ENCODE data around the gene SUGP2.
"Not testable (repeated sequence)": the region's sequence is repeated elsewhere in the genome, so short reads cannot be mapped to it uniquely, and the experiment has no call there.

The SUGP2 gene

GRCh38 chr19:18964121-18964520, 69.2 kb downstream of the SUGP2 start:
- H3K27ac ChIP-seq (ENCODE audit: low read depth, low read length), result no peak overlapping the region
- H3K36me3 ChIP-seq (ENCODE audit: insufficient read depth, low read length), result no peaks in the 10 kb centered on the region
- H3K4me3 ChIP-seq (ENCODE audit: low read depth in 1 of 2, low read length in 2 of 2), result no peak overlapping the region
- peaks cover 0 to 5% of the 10 kb centered on the region in 2 donors for H3K27me3 ChIP-seq (ENCODE audit: control insufficient read depth in 1 of 2, insufficient read depth in 2 of 2, low read length in 2 of 2)
- no peaks in the 10 kb centered on the region for H3K9me3 ChIP-seq (ENCODE audit: low read length)
- H3K9ac ChIP-seq (ENCODE audit: low read length), result no peak overlapping the region
- H3K4me1 ChIP-seq (ENCODE audit: insufficient read depth, low read length), result no peaks in the 10 kb centered on the region

- Histone ChIP-seq H3K9ac (ENCODE audit: low read length) (no peak overlapping the region), H3K27ac (ENCODE audit: low read depth, low read length) (no peak overlapping the region), H3K36me3 (ENCODE audit: insufficient read depth, low read length) (no peaks in the 10 kb centered on the region), H3K4me3 (ENCODE audit: low read depth in 1 of 2, low read length in 2 of 2) (no peak overlapping the region), H3K4me1 (ENCODE audit: insufficient read depth, low read length) (no peaks in the 10 kb centered on the region), H3K27me3 (ENCODE audit: control insufficient read depth in 1 of 2, insufficient read depth in 2 of 2, low read length in 2 of 2) (peaks cover 0 to 5% of the 10 kb centered on the region in 2 donors), H3K9me3 (ENCODE audit: low read length) (no peaks in the 10 kb centered on the region)
Observed at GRCh38 chr19:18961767-18962620, 71.3 kb downstream of the SUGP2 start.

- no peak overlapping the region for H3K4me3 ChIP-seq (ENCODE audit: low read depth in 1 of 2, low read length in 2 of 2)
- no peaks in the 10 kb centered on the region for H3K4me1 ChIP-seq (ENCODE audit: insufficient read depth, low read length)
- H3K27me3 ChIP-seq (ENCODE audit: control insufficient read depth in 1 of 2, insufficient read depth in 2 of 2, low read length in 2 of 2), result peaks cover 0 to 5% of the 10 kb centered on the region in 2 donors
- H3K9me3 ChIP-seq (ENCODE audit: low read length), result no peaks in the 10 kb centered on the region
- no peak overlapping the region for H3K27ac ChIP-seq (ENCODE audit: low read depth, low read length)
- no peaks in the 10 kb centered on the region for H3K36me3 ChIP-seq (ENCODE audit: insufficient read depth, low read length)
- no peak overlapping the region for H3K9ac ChIP-seq (ENCODE audit: low read length)
Observed at GRCh38 chr19:18960370-18960769, 72.9 kb downstream of the SUGP2 start.

GRCh38 chr19:18955042-18955441, 78.3 kb downstream of the SUGP2 start:
- Histone ChIP-seq H3K4me3 (ENCODE audit: low read depth in 1 of 2, low read length in 2 of 2) (no peak overlapping the region), H3K9me3 (ENCODE audit: low read length) (no peaks in the 10 kb centered on the region), H3K4me1 (ENCODE audit: insufficient read depth, low read length) (no peaks in the 10 kb centered on the region), H3K27me3 (ENCODE audit: control insufficient read depth in 1 of 2, insufficient read depth in 2 of 2, low read length in 2 of 2) (no peaks in the 10 kb centered on the region), H3K27ac (ENCODE audit: low read depth, low read length) (no peak overlapping the region), H3K36me3 (ENCODE audit: insufficient read depth, low read length) (no peaks in the 10 kb centered on the region), H3K9ac (ENCODE audit: low read length) (no peak overlapping the region)

GRCh38 chr19:18954094-18954493, 79.2 kb downstream of the SUGP2 start:
- Histone ChIP-seq H3K4me1 (ENCODE audit: insufficient read depth, low read length) (no peaks in the 10 kb centered on the region), H3K36me3 (ENCODE audit: insufficient read depth, low read length) (no peaks in the 10 kb centered on the region), H3K4me3 (ENCODE audit: low read depth in 1 of 2, low read length in 2 of 2) (no peak overlapping the region), H3K9ac (ENCODE audit: low read length) (no peak overlapping the region), H3K27me3 (ENCODE audit: control insufficient read depth in 1 of 2, insufficient read depth in 2 of 2, low read length in 2 of 2) (no peaks in the 10 kb centered on the region), H3K9me3 (ENCODE audit: low read length) (no peaks in the 10 kb centered on the region), H3K27ac (ENCODE audit: low read depth, low read length) (no peak overlapping the region)

GRCh38 chr19:18952364-18953003, 80.8 kb downstream of the SUGP2 start:
- H3K9ac ChIP-seq (ENCODE audit: low read length); H3K9me3 ChIP-seq (ENCODE audit: low read length); H3K4me1 ChIP-seq (ENCODE audit: insufficient read depth, low read length); H3K27me3 ChIP-seq (ENCODE audit: control insufficient read depth in 1 of 2, insufficient read depth in 2 of 2, low read length in 2 of 2); H3K4me3 ChIP-seq (ENCODE audit: low read depth in 1 of 2, low read length in 2 of 2); H3K27ac ChIP-seq (ENCODE audit: low read depth, low read length); H3K36me3 ChIP-seq (ENCODE audit: insufficient read depth, low read length): not testable (repeated sequence)

- Histone ChIP-seq H3K9ac (ENCODE audit: low read length) (no peak overlapping the region), H3K4me1 (ENCODE audit: insufficient read depth, low read length) (no peaks in the 10 kb centered on the region), H3K27ac (ENCODE audit: low read depth, low read length) (no peak overlapping the region), H3K36me3 (ENCODE audit: insufficient read depth, low read length) (no peaks in the 10 kb centered on the region), H3K9me3 (ENCODE audit: low read length) (no peaks in the 10 kb centered on the region), H3K4me3 (ENCODE audit: low read depth in 1 of 2, low read length in 2 of 2) (no peak overlapping the region), H3K27me3 (ENCODE audit: control insufficient read depth in 1 of 2, insufficient read depth in 2 of 2, low read length in 2 of 2) (no peaks in the 10 kb centered on the region)
Observed at GRCh38 chr19:18951721-18952281, 81.5 kb downstream of the SUGP2 start.

GRCh38 chr19:18949858-18950257, 83.5 kb downstream of the SUGP2 start:
- Histone ChIP-seq H3K27ac (ENCODE audit: low read depth, low read length) (no peak overlapping the region), H3K27me3 (ENCODE audit: control insufficient read depth in 1 of 2, insufficient read depth in 2 of 2, low read length in 2 of 2) (no peaks in the 10 kb centered on the region), H3K36me3 (ENCODE audit: insufficient read depth, low read length) (no peaks in the 10 kb centered on the region), H3K4me1 (ENCODE audit: insufficient read depth, low read length) (no peaks in the 10 kb centered on the region), H3K4me3 (ENCODE audit: low read depth in 1 of 2, low read length in 2 of 2) (no peak overlapping the region), H3K9ac (ENCODE audit: low read length) (no peak overlapping the region), H3K9me3 (ENCODE audit: low read length) (no peaks in the 10 kb centered on the region)

GRCh38 chr19:18948976-18949356, 84.4 kb downstream of the SUGP2 start:
- Histone ChIP-seq H3K4me3 (ENCODE audit: low read depth in 1 of 2, low read length in 2 of 2) (no peak overlapping the region), H3K4me1 (ENCODE audit: insufficient read depth, low read length) (no peaks in the 10 kb centered on the region), H3K36me3 (ENCODE audit: insufficient read depth, low read length) (no peaks in the 10 kb centered on the region), H3K9ac (ENCODE audit: low read length) (no peak overlapping the region), H3K27me3 (ENCODE audit: control insufficient read depth in 1 of 2, insufficient read depth in 2 of 2, low read length in 2 of 2) (no peaks in the 10 kb centered on the region), H3K9me3 (ENCODE audit: low read length) (no peaks in the 10 kb centered on the region), H3K27ac (ENCODE audit: low read depth, low read length) (no peak overlapping the region)

GRCh38 chr19:18948075-18948975, 85.0 kb downstream of the SUGP2 start:
- Histone ChIP-seq H3K27me3 (ENCODE audit: control insufficient read depth in 1 of 2, insufficient read depth in 2 of 2, low read length in 2 of 2) (no peaks in the 10 kb centered on the region), H3K4me3 (ENCODE audit: low read depth in 1 of 2, low read length in 2 of 2) (no peak overlapping the region), H3K9ac (ENCODE audit: low read length) (no peak overlapping the region), H3K4me1 (ENCODE audit: insufficient read depth, low read length) (no peaks in the 10 kb centered on the region), H3K9me3 (ENCODE audit: low read length) (no peaks in the 10 kb centered on the region), H3K36me3 (ENCODE audit: insufficient read depth, low read length) (no peaks in the 10 kb centered on the region), H3K27ac (ENCODE audit: low read depth, low read length) (no peak overlapping the region)

GRCh38 chr19:18946918-18947317, 86.4 kb downstream of the SUGP2 start:
- H3K4me3 ChIP-seq (ENCODE audit: low read depth in 1 of 2, low read length in 2 of 2), result no peak overlapping the region
- no peaks in the 10 kb centered on the region for H3K27me3 ChIP-seq (ENCODE audit: control insufficient read depth in 1 of 2, insufficient read depth in 2 of 2, low read length in 2 of 2)
- no peaks in the 10 kb centered on the region for H3K9me3 ChIP-seq (ENCODE audit: low read length)
- H3K4me1 ChIP-seq (ENCODE audit: insufficient read depth, low read length), result no peaks in the 10 kb centered on the region
- no peak overlapping the region for H3K27ac ChIP-seq (ENCODE audit: low read depth, low read length)
- H3K36me3 ChIP-seq (ENCODE audit: insufficient read depth, low read length), result no peaks in the 10 kb centered on the region
- H3K9ac ChIP-seq (ENCODE audit: low read length), result no peak overlapping the region
